ENCODE data around the gene LIMS1.

LIMS1 gene

DNA sequence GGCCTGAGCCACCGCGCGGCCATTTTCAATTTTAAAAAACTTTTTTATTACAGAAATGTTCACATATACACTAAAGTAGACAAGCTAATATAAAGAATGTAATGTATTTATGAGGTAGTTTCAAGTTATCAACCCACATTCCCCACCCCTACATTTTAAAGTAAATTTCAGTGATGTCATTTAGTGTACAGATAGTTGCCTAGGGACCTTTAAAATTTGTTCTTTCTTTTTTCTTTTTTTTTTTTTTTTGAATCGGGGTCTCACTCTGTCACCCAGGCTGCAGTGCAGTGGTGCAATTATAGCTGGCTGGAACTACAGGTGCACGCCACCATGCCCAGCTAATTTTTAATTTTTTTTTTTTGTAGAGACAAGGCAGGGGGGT, 2.6 kb upstream of the LIMS1 start:
- TF ChIP-seq, protein P1, sequence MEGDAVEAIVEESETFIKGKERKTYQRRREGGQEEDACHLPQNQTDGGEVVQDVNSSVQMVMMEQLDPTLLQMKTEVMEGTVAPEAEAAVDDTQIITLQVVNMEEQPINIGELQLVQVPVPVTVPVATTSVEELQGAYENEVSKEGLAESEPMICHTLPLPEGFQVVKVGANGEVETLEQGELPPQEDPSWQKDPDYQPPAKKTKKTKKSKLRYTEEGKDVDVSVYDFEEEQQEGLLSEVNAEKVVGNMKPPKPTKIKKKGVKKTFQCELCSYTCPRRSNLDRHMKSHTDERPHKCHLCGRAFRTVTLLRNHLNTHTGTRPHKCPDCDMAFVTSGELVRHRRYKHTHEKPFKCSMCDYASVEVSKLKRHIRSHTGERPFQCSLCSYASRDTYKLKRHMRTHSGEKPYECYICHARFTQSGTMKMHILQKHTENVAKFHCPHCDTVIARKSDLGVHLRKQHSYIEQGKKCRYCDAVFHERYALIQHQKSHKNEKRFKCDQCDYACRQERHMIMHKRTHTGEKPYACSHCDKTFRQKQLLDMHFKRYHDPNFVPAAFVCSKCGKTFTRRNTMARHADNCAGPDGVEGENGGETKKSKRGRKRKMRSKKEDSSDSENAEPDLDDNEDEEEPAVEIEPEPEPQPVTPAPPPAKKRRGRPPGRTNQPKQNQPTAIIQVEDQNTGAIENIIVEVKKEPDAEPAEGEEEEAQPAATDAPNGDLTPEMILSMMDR (IDR thresholded peaks at IDR 0.05; ENCODE audit: insufficient read depth, low read depth, low read length, missing control alignments) = no peak
- DNase-seq (ENCODE audit: low read depth) = no peak
- no peak overlapping the region for H3K4me3 ChIP-seq (ENCODE audit: low read depth, low read length)

DNA sequence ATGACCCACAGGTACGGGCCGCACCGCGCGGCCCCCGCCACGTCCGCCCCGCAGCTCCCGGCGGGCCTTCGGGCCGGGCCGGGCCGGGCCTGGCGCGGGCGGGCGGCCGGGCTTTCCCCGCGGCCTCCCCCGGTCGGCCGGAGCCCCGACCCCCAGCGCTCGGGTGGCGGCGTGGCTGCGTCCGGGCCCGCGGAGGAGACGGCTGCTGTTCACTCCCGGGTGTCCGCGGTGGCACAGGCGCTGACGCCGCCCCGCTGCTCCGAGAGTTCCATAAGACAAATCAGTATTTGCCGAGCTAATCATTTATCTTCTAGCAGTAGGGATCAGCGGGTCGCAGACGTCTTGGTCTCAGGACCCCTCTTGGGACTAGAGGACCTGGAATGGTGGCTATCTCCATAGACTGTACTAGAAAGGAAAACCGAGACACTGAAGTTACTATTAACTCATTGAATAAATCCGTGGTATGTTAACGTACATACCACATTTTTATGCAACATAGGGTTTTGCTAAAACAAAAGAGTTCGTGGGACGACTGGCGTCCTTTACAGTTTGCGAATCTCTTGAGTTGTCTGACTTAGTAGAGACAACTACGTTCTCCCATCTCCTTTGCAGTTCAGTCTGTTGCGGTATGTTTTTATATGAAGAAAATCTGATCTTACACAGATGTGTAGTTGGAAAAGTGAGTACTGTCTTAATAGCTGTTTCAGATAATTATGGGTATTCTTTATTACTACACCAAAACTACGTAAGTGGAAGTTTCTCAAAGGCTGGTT, 500 bp downstream of the LIMS1 start:
- TF ChIP-seq, protein P1 (IDR thresholded peaks at IDR 0.05; ENCODE audit: insufficient read depth, low read depth, low read length, missing control alignments) = no peak
- H3K4me3 ChIP-seq (ENCODE audit: low read depth, low read length) = peak overlapping the region; percentile 92
- DNase-seq (ENCODE audit: low read depth) = peak; percentile 50

DNA sequence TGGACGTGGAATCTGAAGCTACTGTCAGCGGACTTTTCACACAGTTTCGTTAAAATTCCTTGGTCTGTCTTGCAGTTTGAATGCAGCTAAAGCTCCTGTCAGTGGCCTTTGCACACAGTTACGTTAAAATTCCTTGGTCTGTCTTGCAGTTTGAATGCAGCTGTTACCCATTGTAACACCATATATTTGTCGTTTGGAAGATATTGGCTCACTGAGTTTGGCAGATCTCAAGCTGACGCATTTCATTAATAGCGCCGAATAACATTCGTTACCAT, 1.0 kb downstream of the LIMS1 start:
- DNase-seq (ENCODE audit: low read depth) = no peak
- peak overlapping the region; percentile 92 for H3K4me3 ChIP-seq (ENCODE audit: low read depth, low read length)
- TF ChIP-seq, protein P1 (IDR thresholded peaks at IDR 0.05; ENCODE audit: insufficient read depth, low read depth, low read length, missing control alignments) = no peak

DNA sequence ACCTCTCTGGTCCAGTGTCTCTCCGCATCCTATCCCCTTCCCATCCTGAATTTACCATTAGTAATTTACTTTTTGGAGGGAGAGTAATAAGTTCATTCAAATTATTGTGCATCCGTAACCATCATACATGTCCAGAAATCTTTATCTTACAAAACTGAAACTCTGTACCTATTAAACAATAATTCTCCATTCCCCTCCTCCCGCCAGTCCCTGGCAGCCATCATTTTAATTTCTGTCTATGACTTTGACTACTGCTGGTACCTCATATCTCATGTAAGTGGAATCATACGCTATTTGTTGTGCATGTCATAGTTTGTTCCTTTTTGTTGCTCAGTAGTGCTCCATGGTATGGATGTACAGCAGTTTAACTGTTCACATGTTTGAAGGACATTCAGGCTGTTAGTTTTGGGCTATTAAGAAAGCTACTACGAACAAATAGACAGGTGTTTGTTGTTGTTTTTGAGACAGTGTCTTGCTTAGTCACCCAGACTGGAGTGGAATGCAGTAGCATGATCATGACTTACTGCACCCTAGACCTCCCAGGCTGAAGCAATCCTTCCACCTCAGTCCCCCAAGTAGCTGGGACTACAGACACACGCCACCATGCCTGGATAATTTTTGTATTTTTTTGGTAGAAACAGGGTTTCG, 2.0 kb downstream of the LIMS1 start:
- H3K4me3 ChIP-seq (ENCODE audit: low read depth, low read length) = no peak overlapping the region
- TF ChIP-seq, protein P1 (IDR thresholded peaks at IDR 0.05; ENCODE audit: insufficient read depth, low read depth, low read length, missing control alignments) = no peak
- no peak for DNase-seq (ENCODE audit: low read depth)

DNA sequence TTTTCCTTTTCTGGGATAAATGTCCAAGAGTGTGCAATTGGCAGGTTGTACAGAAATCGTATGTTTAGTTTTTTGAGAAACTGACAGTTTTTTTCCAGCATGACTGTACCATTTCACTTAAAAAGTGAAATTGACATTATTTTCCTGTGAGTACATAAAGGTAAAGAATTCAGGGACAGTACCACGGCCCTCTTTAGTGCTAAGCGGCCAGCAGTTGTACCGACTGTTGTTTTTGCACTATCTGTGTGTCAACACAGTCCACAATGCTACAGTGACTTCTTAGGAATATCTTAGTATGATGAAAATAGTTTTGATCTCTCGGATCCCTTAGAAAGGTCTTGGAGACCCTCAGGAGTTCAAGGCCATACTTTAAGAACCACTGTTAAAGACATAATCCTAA, 2.6 kb downstream of the LIMS1 start:
- no peak overlapping the region for H3K4me3 ChIP-seq (ENCODE audit: low read depth, low read length)
- TF ChIP-seq, protein P1 (IDR thresholded peaks at IDR 0.05; ENCODE audit: insufficient read depth, low read depth, low read length, missing control alignments) = no peak
- DNase-seq (ENCODE audit: low read depth) = no peak

DNA sequence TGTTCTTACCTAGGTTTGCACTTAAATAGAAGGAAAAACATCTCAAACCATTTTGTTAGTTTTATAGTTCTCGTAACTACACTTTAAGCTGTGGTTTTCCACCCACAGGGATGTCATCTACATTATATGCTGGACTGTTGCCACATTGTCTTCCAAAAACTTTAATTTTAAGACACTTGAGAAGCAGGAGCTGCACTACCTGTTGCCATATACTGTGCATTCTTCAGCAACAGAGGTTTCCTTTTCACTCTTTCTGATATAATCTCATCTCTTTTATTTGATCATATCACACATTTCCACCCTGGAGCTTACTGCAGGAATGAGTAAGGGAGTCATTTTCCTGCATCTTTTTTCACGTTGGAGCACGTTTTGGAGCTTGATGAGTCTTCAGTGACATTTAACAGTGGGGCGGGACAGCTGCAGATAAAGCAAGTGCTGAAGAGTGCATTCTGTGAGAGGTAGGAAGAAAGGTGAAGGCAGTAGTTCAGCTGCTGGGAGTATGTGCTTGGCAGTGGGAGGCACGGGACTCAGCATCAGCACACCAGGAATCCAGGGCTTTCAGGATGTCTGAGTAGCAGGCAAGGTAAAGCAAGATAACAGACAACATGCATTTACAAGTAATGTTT, 3.8 kb downstream of the LIMS1 start:
- TF ChIP-seq, protein P1 (IDR thresholded peaks at IDR 0.05; ENCODE audit: insufficient read depth, low read depth, low read length, missing control alignments) = no peak
- no peak overlapping the region for H3K4me3 ChIP-seq (ENCODE audit: low read depth, low read length)
- DNase-seq (ENCODE audit: low read depth) = no peak
